Tongue (tissue), 2 donors: ENCODE results near the gene TAS2R14. TPM values are rescaled to one million over a fixed set of nuclear protein-coding genes. Genes with fewer than 3 reads are reported as not detected.

ENCODE experiments used
- DNase-seq: peaks from one replicate; pipeline ENCODE4 v3.0.0-alpha.2; 2015
- total RNA-seq: library from RNA; depleted of rRNA; stranded (reverse); fragments of >200 nt; gene quantifications from one replicate; pipeline ENCODE4 v1.2.3, GENCODE V29; 2014

Gene TAS2R14
- total RNA-seq, 1 donor from 2014 or later = 9.1 TPM

DNA sequence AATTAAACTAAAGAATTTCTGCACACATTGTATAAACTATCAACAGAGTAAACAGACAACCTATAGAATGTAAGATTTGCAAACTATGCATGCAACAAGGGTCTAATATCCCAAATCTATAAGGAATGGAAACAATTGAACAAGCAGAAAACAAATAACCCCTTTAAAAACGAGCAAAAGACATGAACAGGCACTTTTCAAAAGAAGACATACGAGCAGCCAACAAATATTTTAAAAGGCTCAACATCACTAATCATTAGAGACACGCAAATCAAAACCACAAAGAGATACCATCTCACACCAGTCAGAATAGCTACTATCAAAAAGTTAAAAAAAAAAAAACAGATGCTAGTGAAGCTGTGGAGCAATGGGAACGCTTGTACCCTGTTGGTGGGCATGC is 34.4 kb downstream of the TAS2R14 start:
- DNase-seq = no peak

DNA sequence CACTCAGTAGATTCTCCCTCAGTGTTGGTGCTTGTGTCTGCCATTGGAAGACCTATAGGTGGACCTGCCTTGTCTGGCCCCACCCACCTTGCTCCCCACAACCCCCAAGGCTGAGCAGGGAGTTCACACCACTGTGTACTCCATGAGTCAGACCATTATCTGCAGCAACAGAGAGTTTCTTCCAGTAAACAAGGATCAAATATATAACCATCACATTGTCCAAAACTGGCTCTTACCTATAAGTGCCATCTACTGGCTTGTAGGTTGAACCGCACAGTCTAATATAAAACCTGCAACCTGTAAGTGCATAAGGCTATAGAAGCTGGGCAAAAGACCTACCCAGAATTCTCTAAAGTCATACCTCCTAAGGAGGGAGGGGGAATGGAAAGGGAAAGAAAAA is 37.6 kb downstream of the TAS2R14 start:
- no peak for DNase-seq

DNA sequence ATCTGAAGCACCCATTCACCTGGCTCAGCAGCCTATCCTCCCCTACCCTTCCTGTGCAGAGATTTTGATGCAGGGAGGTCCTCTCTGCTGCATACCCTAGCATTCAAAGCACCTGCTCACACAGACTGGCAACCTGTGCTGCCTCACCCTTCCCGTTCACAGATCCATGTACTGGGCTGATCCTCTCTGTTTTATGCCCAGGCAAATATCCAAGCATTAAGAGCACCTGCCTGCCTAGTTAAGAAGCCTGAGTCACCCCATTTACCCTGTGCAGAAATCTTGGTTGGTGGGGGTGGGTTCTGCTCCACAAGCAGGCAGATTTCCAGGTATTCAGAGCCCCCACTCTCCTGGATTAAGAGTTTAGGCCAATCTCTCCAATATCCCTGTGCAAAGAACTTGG is 38.1 kb downstream of the TAS2R14 start:
- DNase-seq = no peak

DNA sequence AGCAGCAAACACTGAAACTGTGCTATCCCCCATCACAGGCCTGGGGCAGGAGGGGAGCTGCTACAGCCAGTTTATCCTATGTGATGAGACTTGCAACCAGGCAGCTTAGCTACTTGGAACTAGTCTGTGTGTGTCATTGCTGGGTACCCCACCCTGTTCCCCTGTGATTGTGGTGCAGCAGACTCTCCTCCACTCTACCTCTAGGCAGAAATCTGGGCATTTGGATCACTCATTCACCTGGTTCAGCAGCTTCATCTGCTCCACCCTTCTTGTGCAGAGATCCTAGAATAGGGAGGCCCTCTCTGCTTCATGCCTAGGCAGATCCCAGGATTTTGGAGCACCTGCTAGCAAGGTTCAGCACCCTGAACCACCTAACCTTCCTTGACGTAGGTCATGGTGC is 38.5 kb downstream of the TAS2R14 start:
- no peak for DNase-seq

DNA sequence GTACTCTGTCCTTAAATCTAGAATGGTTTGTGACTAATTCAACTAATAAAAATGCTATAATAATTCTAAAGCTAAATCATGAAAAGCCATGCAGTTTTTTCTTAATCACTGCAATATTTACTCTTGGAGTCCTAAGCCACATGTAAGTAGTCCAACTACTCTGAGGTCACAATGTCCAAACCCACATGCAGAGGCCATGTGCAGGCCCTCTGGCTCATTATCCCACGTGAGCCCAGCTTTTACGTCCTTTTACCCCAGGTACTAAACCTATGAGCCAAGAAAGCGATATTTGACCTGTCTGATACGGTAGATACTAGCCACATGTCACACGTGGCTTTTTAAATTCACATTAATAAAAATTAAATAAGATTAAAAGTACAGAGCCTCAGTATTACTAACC is 42.2 kb downstream of the TAS2R14 start:
- no peak for DNase-seq

DNA sequence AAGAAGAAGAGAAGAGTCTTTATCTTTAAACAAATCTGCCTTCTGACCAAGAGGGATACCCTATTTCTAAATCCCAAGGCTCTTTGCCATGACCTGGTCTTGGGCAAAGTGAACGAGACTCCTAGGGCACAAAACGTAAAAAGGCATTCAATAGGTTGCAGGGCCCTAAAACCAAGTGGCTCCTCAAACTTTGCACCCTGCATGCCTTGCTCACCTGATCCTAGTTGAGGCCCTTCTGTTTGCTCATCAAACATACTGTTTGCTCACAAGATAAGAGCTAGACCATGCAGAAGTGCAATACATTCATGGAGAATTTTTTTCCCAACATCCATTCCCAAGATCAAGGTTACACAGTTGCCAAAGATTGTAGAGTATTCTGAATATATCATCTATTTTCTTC is 47.1 kb downstream of the TAS2R14 start:
- DNase-seq = no peak

DNA sequence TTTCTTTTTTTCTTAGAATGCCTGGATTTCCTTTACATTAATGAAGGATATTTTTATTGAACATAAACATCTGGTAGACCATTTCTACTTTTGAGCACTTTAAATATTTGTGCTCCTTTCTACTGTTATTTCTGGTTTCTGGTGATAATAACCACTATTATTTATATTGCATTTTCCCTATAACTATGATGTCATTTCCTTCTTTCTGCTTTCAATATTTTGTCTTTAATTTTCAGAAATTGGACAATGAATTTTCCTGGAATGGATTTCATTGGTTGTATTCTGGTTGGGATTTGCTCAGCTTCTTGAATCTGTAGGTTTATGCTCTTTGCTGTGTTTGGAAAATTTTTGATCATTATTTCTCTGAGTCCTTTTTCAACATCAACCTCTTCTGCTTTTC is 49.8 kb downstream of the TAS2R14 start:
- no peak for DNase-seq

Other genes starting within 250 kb of the TAS2R14 start
- gene YBX3, start 215.9 kb downstream of the TAS2R14 start, total RNA-seq = 454 TPM
- gene TAS2R7, start 136.6 kb downstream of the TAS2R14 start, total RNA-seq = not detected
- not detected for gene TAS2R8, start 132.0 kb downstream of the TAS2R14 start, total RNA-seq
- gene TAS2R9, start 129.1 kb downstream of the TAS2R14 start, total RNA-seq = not detected
- 2.8 TPM for gene TAS2R10, start 112.9 kb downstream of the TAS2R14 start, total RNA-seq
- 19.3 TPM for gene PRR4, start 89.8 kb downstream of the TAS2R14 start, total RNA-seq
- gene PRH1, start 55.0 kb downstream of the TAS2R14 start, total RNA-seq = 85.8 TPM
- 3.2 TPM for gene TAS2R13, start 29.7 kb downstream of the TAS2R14 start, total RNA-seq
- 335 TPM for gene PRH2, start 10.0 kb downstream of the TAS2R14 start, total RNA-seq
- 10.7 TPM for gene TAS2R50, start 47.6 kb upstream of the TAS2R14 start, total RNA-seq
- gene TAS2R20, start 59.0 kb upstream of the TAS2R14 start, total RNA-seq = 8.2 TPM
- gene TAS2R19, start 83.4 kb upstream of the TAS2R14 start, total RNA-seq = 17.1 TPM
- 17.7 TPM for gene TAS2R31, start 92.1 kb upstream of the TAS2R14 start, total RNA-seq
- 8.4 TPM for gene TAS2R46, start 123.0 kb upstream of the TAS2R14 start, total RNA-seq
- 20.5 TPM for gene TAS2R43, start 153.1 kb upstream of the TAS2R14 start, total RNA-seq
- 16.9 TPM for gene TAS2R30, start 195.4 kb upstream of the TAS2R14 start, total RNA-seq
- gene SMIM10L1, start 231.9 kb upstream of the TAS2R14 start, total RNA-seq = 9.3 TPM
- not detected for gene TAS2R42, start 247.7 kb upstream of the TAS2R14 start, total RNA-seq